GM12891 (cell line): Measurements from ENCODE around the gene CCDC47. TPM values are rescaled to one million over a fixed set of nuclear protein-coding genes. Genes with fewer than 3 reads are reported as not detected.
A peak's percentile ranks its signal among the peaks of the same experiment; 100 is the strongest.

Source experiments
- DNase-seq: peaks from one replicate; pipeline ENCODE4 v3.0.0; 2011; ENCODE audit warnings: low spot score; ENCODE audit not compliant: insufficient read length
- FAIRE-seq: peaks from 2 replicates; lab custom pipeline; 2011; peaks lifted over from hg19 to GRCh38; lab: Jason Lieb, UNC
- PAX5 ChIP-seq: IDR thresholded peaks from 2 replicates; pipeline ENCODE4 v1.6.1; 2011; ENCODE audit warnings: low read length, moderate library complexity, mild to moderate bottlenecking; ENCODE audit not compliant: insufficient read depth, severe bottlenecking
- POLR2A ChIP-seq: IDR thresholded peaks from 2 replicates; pipeline ENCODE4 v1.6.1; 2011; ENCODE audit warnings: low read depth, low read length, control low read depth
- POLR2AphosphoS5 ChIP-seq: IDR thresholded peaks from 2 replicates; pipeline ENCODE4 v1.6.1; 2011; ENCODE audit warnings: low read depth, low read length, control low read depth
- POU2F2 ChIP-seq: IDR thresholded peaks from 2 replicates; pipeline ENCODE4 v1.6.1; 2011; ENCODE audit warnings: low read depth, mild to moderate bottlenecking, control low read depth, low read length, moderate library complexity
- SPI1 ChIP-seq: IDR thresholded peaks from 2 replicates; pipeline ENCODE4 v1.6.1; 2011; ENCODE audit warnings: low read depth, low read length, control low read depth
- TAF1 ChIP-seq: IDR thresholded peaks from 2 replicates; pipeline ENCODE4 v1.6.1; 2011; ENCODE audit warnings: low read depth, low read length, control low read depth
- polyA plus RNA-seq: library from polyadenylated mRNA; unstranded; fragments of >200 nt; gene quantifications from one replicate; pipeline ENCODE4 v1.2.1, GENCODE V29; 2012; ENCODE audit warnings: low read depth, missing spikeins, inconsistent platforms; ENCODE audit not compliant: missing spikeins

Gene CCDC47
- polyA plus RNA-seq: 48.3 TPM

GRCh38 chr17:63773272-63774140, at the start of gene CCDC47:
CCDC47 (minus strand) TSS chr17:63773597; CDS start chr17:63766175, 7,422 bp downstream.
- TF ChIP-seq POLR2AphosphoS5: peak; percentile 86
- TF ChIP-seq SPI1: no peak
- TF ChIP-seq TAF1: peak; percentile 71
- TF ChIP-seq PAX5: peak; percentile 6
- peak; percentile 95 for TF ChIP-seq POLR2A
- peak; percentile 80 for TF ChIP-seq POU2F2
- peak; percentile 93 for DNase-seq
- FAIRE-seq: peak; percentile 99

DNA sequence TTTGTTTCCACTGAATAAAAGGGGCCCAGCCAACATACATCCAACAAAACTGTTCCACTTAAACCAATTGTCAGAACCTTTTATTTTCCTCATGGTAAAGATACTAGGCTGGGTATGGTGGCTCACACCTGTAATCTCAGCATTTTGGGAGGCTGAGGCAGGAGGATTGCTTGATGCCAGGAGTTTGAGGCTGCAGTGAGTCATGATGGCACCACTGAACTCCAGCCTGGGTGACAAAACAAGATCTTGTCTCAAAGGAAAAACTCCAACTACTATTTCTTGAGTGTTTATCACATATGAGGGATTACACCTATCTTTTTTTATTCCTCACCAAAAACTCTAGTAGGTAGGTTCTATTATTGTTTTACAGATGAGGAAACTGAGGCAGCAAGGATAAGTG, 49.1 kb upstream of the CCDC47 start:
- FAIRE-seq: no peak
- DNase-seq: no peak
- TF ChIP-seq POU2F2 (no peak), POLR2AphosphoS5 (no peak)

- TF ChIP-seq POLR2A: no peak
- no peak for TF ChIP-seq PAX5
- 0 out of 2 replicates have a peak, but pooled peaks have one; percentile 41 for TF ChIP-seq POLR2AphosphoS5
- TF ChIP-seq TAF1: no peak
- no peak for DNase-seq
- FAIRE-seq: no peak
Measured at GRCh38 chr17:63821804-63822203, 48.4 kb upstream of the CCDC47 start.

DNA sequence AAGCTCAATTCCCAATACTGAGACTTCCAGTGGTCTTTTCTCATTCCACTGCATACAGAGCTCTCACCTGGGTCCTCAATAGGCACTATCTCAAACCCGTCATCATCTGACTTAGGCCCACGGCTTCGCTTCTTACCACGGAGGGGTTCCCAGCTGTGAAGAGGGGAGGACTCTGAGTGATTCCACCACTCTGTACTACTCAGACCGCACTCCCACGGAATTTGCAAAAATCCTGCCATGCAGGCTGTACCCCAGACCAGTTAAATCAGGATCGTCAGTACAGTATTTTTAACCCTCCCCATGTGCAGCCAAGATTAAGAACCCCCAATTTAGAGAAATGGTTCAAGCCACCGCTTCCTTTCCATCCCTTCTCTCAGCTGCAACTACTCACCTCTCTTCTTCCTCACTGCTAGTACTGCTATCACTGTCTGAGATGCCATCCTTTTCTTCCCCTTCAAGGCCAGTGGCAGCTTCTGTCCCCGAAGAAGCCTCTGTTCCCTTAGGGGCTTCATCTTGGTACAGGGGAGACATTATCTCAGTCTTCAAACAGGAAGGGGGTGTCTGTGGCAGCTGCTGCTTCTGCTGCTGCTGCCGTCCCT, 47.7 kb upstream of the CCDC47 start:
- FAIRE-seq: no peak
- DNase-seq: no peak

DNA sequence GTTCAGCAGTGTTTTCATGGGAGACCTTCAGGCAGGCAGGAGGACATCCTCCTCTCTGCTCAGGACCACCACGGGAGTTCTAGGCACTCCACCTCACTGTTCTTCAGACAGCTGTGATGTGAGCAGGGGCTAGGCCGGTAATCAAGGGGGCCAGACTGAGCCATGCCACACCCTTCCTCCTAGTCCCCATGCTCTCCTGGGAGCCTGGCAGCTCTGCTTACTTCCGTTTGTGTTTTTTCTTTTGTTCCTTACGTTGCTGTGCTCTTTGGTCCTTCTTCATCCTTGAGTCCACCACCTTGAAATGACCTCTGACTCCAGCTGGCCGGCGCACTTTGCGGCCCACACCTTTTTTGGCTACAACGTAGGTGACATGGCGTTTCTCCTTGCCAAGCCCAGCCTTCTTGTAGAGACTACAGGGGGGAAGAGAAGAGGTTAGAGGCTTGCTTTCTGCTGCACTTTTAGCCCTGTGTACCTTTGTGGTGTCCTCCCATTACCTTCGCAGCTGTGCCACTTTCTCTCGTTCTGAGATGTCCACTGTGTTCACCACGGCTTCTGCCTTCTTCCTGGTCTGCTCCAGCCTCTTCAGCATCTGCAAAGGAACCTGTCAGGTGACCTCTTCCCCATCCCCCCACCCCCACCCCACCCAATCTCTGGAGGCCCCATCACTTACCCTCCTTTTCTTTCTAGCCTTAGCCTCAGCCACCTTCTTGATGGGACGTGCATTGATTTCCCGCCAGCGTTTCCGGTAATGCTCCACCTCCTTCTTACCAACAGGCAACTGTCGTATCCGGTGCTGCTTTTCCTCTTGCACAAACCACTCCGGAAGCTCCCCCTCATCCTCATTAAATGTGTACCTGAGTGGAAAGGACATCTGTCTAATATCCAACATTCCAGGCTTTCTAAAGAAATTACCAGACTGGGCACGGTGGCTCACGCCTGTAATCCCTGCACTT, 46.5 kb upstream of the CCDC47 start:
- FAIRE-seq: no peak
- TF ChIP-seq POU2F2 (no peak), TAF1 (no peak), POLR2A (no peak), SPI1 (no peak), POLR2AphosphoS5 (no peak), PAX5 (no peak)
- DNase-seq: no peak

More for the DNA sequence above, 47.7 kb upstream of the CCDC47 start:
- TF ChIP-seq POLR2A: 0 out of 2 replicates have a peak, but pooled peaks have one; percentile 23
- TF ChIP-seq SPI1: no peak

- TF ChIP-seq POU2F2 (no peak), PAX5 (no peak)
Measured at GRCh38 chr17:63819131-63819530, 45.7 kb upstream of the CCDC47 start.

GRCh38 chr17:63817736-63818385, 44.5 kb upstream of the CCDC47 start:
- FAIRE-seq: no peak
- DNase-seq: no peak
- peak; percentile 28; the same call in 1 of the 2 replicates for TF ChIP-seq POLR2A
- TF ChIP-seq SPI1: no peak
- no peak for TF ChIP-seq PAX5
- TF ChIP-seq TAF1: no peak
- TF ChIP-seq POLR2AphosphoS5: no peak
- no peak for TF ChIP-seq POU2F2

More at GRCh38 chr17:63819131-63819530, 45.7 kb upstream of the CCDC47 start:
- DNase-seq (no peak), FAIRE-seq (no peak)

GRCh38 chr17:63816669-63817068, 43.3 kb upstream of the CCDC47 start:
- FAIRE-seq (no peak), DNase-seq (no peak)
- TF ChIP-seq POLR2A: no peak

GRCh38 chr17:63816123-63816522, 42.7 kb upstream of the CCDC47 start:
- TF ChIP-seq PAX5 (no peak), POU2F2 (no peak), SPI1 (no peak), POLR2AphosphoS5 (no peak), POLR2A (no peak), TAF1 (no peak)
- FAIRE-seq: no peak
- DNase-seq: no peak
